Measurements from ENCODE around the gene TAF1D. TPM values are rescaled to one million over a fixed set of nuclear protein-coding genes. Genes with fewer than 3 reads are reported as not detected.

TAF1D gene
- total and polyA plus RNA-seq, 10 of the 15 experiments (the other 5 are each of a cell fraction or from before 2014, with no cell fraction given), result 101 to 314 (median 199) TPM

- in situ Hi-C loops (cut with MboI), result no loop called here
- ATAC-seq (no peak), DNase-seq (ENCODE audit: low read depth, low spot score) (no peak), FAIRE-seq (no peak)
- Histone ChIP-seq H3K9me3 (replicated peaks; ENCODE audit: control insufficient read depth, insufficient read depth, low read length) (peaks cover 4% of the 10 kb centered on the region; the same call in 2 of the 3 replicates), H3K9ac (ENCODE audit: control insufficient read depth, insufficient read depth, low read length) (no peak overlapping the region), H3K79me2 (ENCODE audit: control insufficient read depth, insufficient read depth, low read length) (no peaks in the 10 kb centered on the region), H3K4me3 (no peak overlapping the region), H4K20me1 (ENCODE audit: control insufficient read depth, insufficient read depth) (no peaks in the 10 kb centered on the region), H3K27ac (ENCODE audit: control insufficient read depth, insufficient read depth) (no peak overlapping the region), H3K36me3 (ENCODE audit: control insufficient read depth in 2 of 2, insufficient read depth in 2 of 2, low read length in 1 of 2) (peaks cover 0 to 3% of the 10 kb centered on the region in 2 experiments; a peak in 1 of 4 replicates), H2AFZ (ENCODE audit: control insufficient read depth, low read depth, low read length) (no peak overlapping the region), H3K27me3 (replicated peaks in 1 of 2; ENCODE audit: control insufficient read depth in 2 of 2, insufficient read depth in 2 of 2, low read length in 1 of 2) (no peaks in the 10 kb centered on the region), H3K4me1 (ENCODE audit: control insufficient read depth, insufficient read depth, low read length) (no peaks in the 10 kb centered on the region), H3K4me2 (ENCODE audit: control insufficient read depth, insufficient read depth) (no peak overlapping the region)
- RAD21 ChIA-PET (ENCODE audit: unreplicated experiment), result no interaction called here
- POLR2A ChIA-PET, result no interaction called here
- SMC1A ChIA-PET (ENCODE audit: uncharacterized antibody, unreplicated experiment), result no interaction called here
- no TSS peak for BruUV-seq (replicated peaks)
- CTCF ChIA-PET, result interaction anchor here (1.4 kb wide), 1 partner anchor 10 kb away, joined by 3 read pairs; no protein-coding TSS in a partner anchor
- WGBS (ENCODE audit: insufficient coverage, insufficient replicate concordance, low lambda C conversion rate, missing lambda C conversion rate), result 83% methylated on average over 5 of the region's 5 CpGs
- intact Hi-C loops (cut with micrococcal nuclease; ENCODE audit: unreplicated experiment), result no loop called here
- TF ChIP-seq STAT1 (conservative IDR thresholded peaks at IDR 0.05) (no peak), BMI1 (IDR thresholded peaks at IDR 0.05; ENCODE audit: borderline replicate concordance) (no peak), HDGF (IDR thresholded peaks at IDR 0.05) (no peak), CHD2 (IDR thresholded peaks at IDR 0.05; ENCODE audit: borderline replicate concordance, low read depth, low read length) (no peak), MEF2A (IDR thresholded peaks at IDR 0.05; ENCODE audit: insufficient read depth, low read depth, low read length) (no peak), DPF2 (IDR thresholded peaks at IDR 0.05) (no peak), IKZF2 (IDR thresholded peaks at IDR 0.05) (no peak), SKIL (IDR thresholded peaks at IDR 0.05; ENCODE audit: low read depth, poor library complexity, severe bottlenecking) (no peak), HSF1 (IDR thresholded peaks at IDR 0.05; ENCODE audit: low read depth, low read length) (no peak), BRCA1 (IDR thresholded peaks at IDR 0.05; ENCODE audit: low read depth, low read length) (no peak), EED (IDR thresholded peaks at IDR 0.05; ENCODE audit: low read depth) (no peak), NR2C1 (IDR thresholded peaks at IDR 0.05) (no peak), KLF5 (IDR thresholded peaks at IDR 0.05; ENCODE audit: partially characterized antibody) (no peak), CHD1 (IDR thresholded peaks at IDR 0.05; ENCODE audit: low read depth, low read length) (no peak)
Observed at GRCh38 chr11:93766504-93766903, 25.2 kb upstream of the TAF1D start.

Data from GM12878 (cell line).